NCI-H526 (cell line): Measurements from ENCODE around the gene RNF180.
"Not testable (repeated sequence)": the region's sequence is repeated elsewhere in the genome, so short reads cannot be mapped to it uniquely, and the experiment has no call there.

ENCODE experiments used
- DNase-seq, 2 experiments: peaks; one replicate each; lab custom pipeline; 2025; lab: John Stamatoyannopoulos, UW

Gene RNF180

GRCh38 chr5:64285188-64286130 lies 119.8 kb downstream of the RNF180 start:
- no peak for DNase-seq

GRCh38 chr5:64286381-64286780 lies 120.7 kb downstream of the RNF180 start:
- DNase-seq, result no peak

GRCh38 chr5:64288496-64288895 lies 122.9 kb downstream of the RNF180 start:
- DNase-seq, result not testable (repeated sequence)

GRCh38 chr5:64292611-64293215 lies 127.1 kb downstream of the RNF180 start:
- DNase-seq, result no peak

GRCh38 chr5:64295101-64295500 lies 129.5 kb downstream of the RNF180 start:
- DNase-seq, result no peak

- no peak for DNase-seq
These were observed 132.9 kb downstream of the RNF180 start for GRCh38 chr5:64298586-64298985.

- DNase-seq, result no peak
These were observed 134.2 kb downstream of the RNF180 start for GRCh38 chr5:64299805-64300204.

- no peak for DNase-seq
These were observed 135.9 kb downstream of the RNF180 start for GRCh38 chr5:64301566-64301965.

- DNase-seq, result no peak
These were observed 142.5 kb downstream of the RNF180 start for GRCh38 chr5:64308135-64308534.

GRCh38 chr5:64312491-64312890 lies 146.8 kb downstream of the RNF180 start:
- DNase-seq, result no peak

GRCh38 chr5:64315778-64316177 lies 150.1 kb downstream of the RNF180 start:
- no peak for DNase-seq

- no peak for DNase-seq
These were observed 152.5 kb downstream of the RNF180 start for GRCh38 chr5:64318175-64318574.

- DNase-seq, result no peak
These were observed 157.9 kb downstream of the RNF180 start for GRCh38 chr5:64323591-64323990.

- no peak for DNase-seq
These were observed 165.1 kb downstream of the RNF180 start for GRCh38 chr5:64330728-64331231.

GRCh38 chr5:64331597-64332277 lies 166.1 kb downstream of the RNF180 start:
- DNase-seq, result no peak

- DNase-seq, result no peak
These were observed 168.2 kb downstream of the RNF180 start for GRCh38 chr5:64333886-64334285.

GRCh38 chr5:64339769-64340168 lies 174.1 kb downstream of the RNF180 start:
- no peak for DNase-seq

- DNase-seq, result no peak
These were observed 174.7 kb downstream of the RNF180 start for GRCh38 chr5:64340293-64340692.

- DNase-seq, result no peak
These were observed 175.7 kb downstream of the RNF180 start for GRCh38 chr5:64341340-64341739.

- no peak for DNase-seq
These were observed 178.9 kb downstream of the RNF180 start for GRCh38 chr5:64344501-64344900.

GRCh38 chr5:64347309-64347708 lies 181.7 kb downstream of the RNF180 start:
- peak in 1 of 2 experiments; percentile 18 for DNase-seq

GRCh38 chr5:64364426-64364825 lies 198.8 kb downstream of the RNF180 start:
- no peak for DNase-seq

- peak in 1 of 2 experiments; percentile 37 for DNase-seq
These were observed 219.1 kb downstream of the RNF180 start for GRCh38 chr5:64384765-64385164.
